Kidney tubule cell (primary cell): ENCODE measurements around the gene SLC37A2.
"Not testable (repeated sequence)": the region's sequence is repeated elsewhere in the genome, so short reads cannot be mapped to it uniquely, and the experiment has no call there.

Source experiments
- DNase-seq: peaks from one replicate; pipeline ENCODE4 v3.0.0-alpha.2; 2018; ENCODE audit warnings: low spot score

SLC37A2 gene

GRCh38 chr11:125062931-125063428 is at the start of gene SLC37A2:
SLC37A2 (plus strand) TSS chr11:125063305; CDS start chr11:125063368, 63 bp downstream.
- peak; percentile 79 for DNase-seq

GRCh38 chr11:125016413-125016812 is 46.7 kb upstream of the SLC37A2 start:
- no peak for DNase-seq

- no peak for DNase-seq
Observed at GRCh38 chr11:125020342-125020741, 42.8 kb upstream of the SLC37A2 start.

- no peak for DNase-seq
Observed at GRCh38 chr11:125022551-125022950, 40.6 kb upstream of the SLC37A2 start.

- DNase-seq: no peak
Observed at GRCh38 chr11:125025968-125026367, 37.1 kb upstream of the SLC37A2 start.

GRCh38 chr11:125029431-125029830 is 33.7 kb upstream of the SLC37A2 start:
- not testable (repeated sequence) for DNase-seq

GRCh38 chr11:125036933-125037332 is 26.2 kb upstream of the SLC37A2 start:
- DNase-seq: peak; percentile 80

GRCh38 chr11:125049164-125049792 is 13.8 kb upstream of the SLC37A2 start:
- DNase-seq: no peak

GRCh38 chr11:125052047-125052446 is 11.1 kb upstream of the SLC37A2 start:
- DNase-seq: no peak

- peak; percentile 51 for DNase-seq
Observed at GRCh38 chr11:125053167-125053566, 9.9 kb upstream of the SLC37A2 start.

GRCh38 chr11:125055107-125055715 is 7.9 kb upstream of the SLC37A2 start:
- DNase-seq: no peak

GRCh38 chr11:125056111-125056510 is 7.0 kb upstream of the SLC37A2 start:
- DNase-seq: not testable (repeated sequence)

GRCh38 chr11:125056931-125057692 is 6.0 kb upstream of the SLC37A2 start:
- DNase-seq: no peak

GRCh38 chr11:125057693-125058016 is 5.5 kb upstream of the SLC37A2 start:
- no peak for DNase-seq

- DNase-seq: no peak
Observed at GRCh38 chr11:125061281-125061680, 1.8 kb upstream of the SLC37A2 start.

GRCh38 chr11:125062218-125062930 is 731 bp upstream of the SLC37A2 start:
- DNase-seq: no peak

- no peak for DNase-seq
Observed at GRCh38 chr11:125063429-125064043, 431 bp downstream of the SLC37A2 start.

GRCh38 chr11:125064070-125064469 is 965 bp downstream of the SLC37A2 start:
- no peak for DNase-seq

- DNase-seq: no peak
Observed at GRCh38 chr11:125068368-125068767, 5.3 kb downstream of the SLC37A2 start.

- no peak for DNase-seq
Observed at GRCh38 chr11:125069008-125069407, 5.9 kb downstream of the SLC37A2 start.

GRCh38 chr11:125069796-125070195 is 6.7 kb downstream of the SLC37A2 start:
- DNase-seq: peak; percentile 61

GRCh38 chr11:125070699-125071254 is 7.7 kb downstream of the SLC37A2 start:
- DNase-seq: peak; percentile 66
